GM20000 (cell line): ENCODE data around the gene CPN2.

ENCODE experiments used
- DNase-seq: peaks from one replicate; pipeline ENCODE4 v3.0.0; 2012; ENCODE audit warnings: low spot score
- CTCF ChIP-seq: IDR thresholded peaks from 2 replicates; pipeline ENCODE4 v1.5.1; 2012; ENCODE audit warnings: mild to moderate bottlenecking, control low read depth; ENCODE audit errors: extremely low read depth, missing control alignments

The CPN2 gene

GRCh38 chr3:194300936-194301335 is 50.2 kb downstream of the CPN2 start:
- DNase-seq: no peak
- TF ChIP-seq CTCF: no peak

- no peak for TF ChIP-seq CTCF
- no peak for DNase-seq
Observed at GRCh38 chr3:194300382-194300758, 50.8 kb downstream of the CPN2 start.

- no peak for DNase-seq
- TF ChIP-seq CTCF: no peak
Observed at GRCh38 chr3:194298331-194299227, 52.5 kb downstream of the CPN2 start.

- DNase-seq: no peak
- TF ChIP-seq CTCF: no peak
Observed at GRCh38 chr3:194296454-194297263, 54.5 kb downstream of the CPN2 start.

GRCh38 chr3:194294895-194295214 is 56.3 kb downstream of the CPN2 start:
- TF ChIP-seq CTCF: no peak
- no peak for DNase-seq

GRCh38 chr3:194294199-194294894 is 56.8 kb downstream of the CPN2 start:
- TF ChIP-seq CTCF: no peak
- no peak for DNase-seq

GRCh38 chr3:194293546-194294198 is 57.5 kb downstream of the CPN2 start:
- no peak for DNase-seq
- no peak for TF ChIP-seq CTCF
